Activated naive CD8-positive, alpha-beta T cell treated with anti-CD3 and anti-CD28 coated beads, Interleukin-2, amount 50 U/mL, for 16 hours (primary cell): ENCODE results near the gene GPR162.

Source experiments
- DNase-seq: peaks from one replicate; pipeline ENCODE4 v3.0.0-alpha.2; 2020; ENCODE audit warnings: low read depth, low spot score

Gene GPR162

GRCh38 chr12:6786416-6787094 is 35.1 kb upstream of the GPR162 start:
- no peak for DNase-seq

- DNase-seq: no peak
Measured at GRCh38 chr12:6787309-6787708, 34.3 kb upstream of the GPR162 start.

DNA sequence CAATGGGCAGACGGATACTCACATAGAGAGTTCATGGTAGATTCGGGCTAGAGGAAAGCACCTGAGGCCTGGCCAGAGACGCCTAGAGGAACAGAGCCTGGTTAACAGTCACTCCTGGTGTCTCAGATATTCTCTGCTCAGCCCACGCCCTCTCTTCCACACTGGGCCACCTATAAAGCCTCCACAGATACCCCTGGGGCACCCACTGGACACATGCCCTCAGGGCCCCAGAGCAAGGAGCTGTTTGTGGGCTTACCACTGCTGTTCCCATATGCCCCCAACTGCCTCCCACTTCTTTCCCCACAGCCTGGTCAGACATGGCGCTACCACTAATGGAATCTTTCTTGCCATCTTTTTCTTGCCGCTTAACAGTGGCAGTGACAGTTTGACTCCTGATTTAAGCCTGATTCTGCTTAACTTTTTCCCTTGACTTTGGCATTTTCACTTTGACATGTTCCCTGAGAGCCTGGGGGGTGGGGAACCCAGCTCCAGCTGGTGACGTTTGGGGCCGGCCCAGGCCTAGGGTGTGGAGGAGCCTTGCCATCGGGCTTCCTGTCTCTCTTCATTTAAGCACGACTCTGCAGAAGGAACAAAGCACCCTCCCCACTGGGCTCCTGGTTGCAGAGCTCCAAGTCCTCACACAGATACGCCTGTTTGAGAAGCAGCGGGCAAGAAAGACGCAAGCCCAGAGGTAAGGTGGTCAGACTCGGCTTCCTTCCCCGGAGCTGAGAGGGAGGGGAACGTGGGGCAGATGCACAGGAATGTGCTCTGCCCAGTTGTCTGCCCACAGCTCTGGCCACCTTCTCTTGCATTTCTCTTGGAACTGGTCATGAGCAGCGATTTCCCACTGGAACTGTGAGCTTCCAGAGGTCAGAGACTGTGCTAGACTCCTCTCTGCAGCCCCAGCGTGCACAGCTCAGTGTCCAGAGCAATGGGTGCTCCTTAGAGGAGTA is 32.4 kb upstream of the GPR162 start, which contains the start of gene CD4:
TSS of gene CD4 (plus strand) at position 557 of the 953 bp plus-strand sequence. CDS start 10,611 bp downstream, outside the sequence.
- no peak for DNase-seq

DNA sequence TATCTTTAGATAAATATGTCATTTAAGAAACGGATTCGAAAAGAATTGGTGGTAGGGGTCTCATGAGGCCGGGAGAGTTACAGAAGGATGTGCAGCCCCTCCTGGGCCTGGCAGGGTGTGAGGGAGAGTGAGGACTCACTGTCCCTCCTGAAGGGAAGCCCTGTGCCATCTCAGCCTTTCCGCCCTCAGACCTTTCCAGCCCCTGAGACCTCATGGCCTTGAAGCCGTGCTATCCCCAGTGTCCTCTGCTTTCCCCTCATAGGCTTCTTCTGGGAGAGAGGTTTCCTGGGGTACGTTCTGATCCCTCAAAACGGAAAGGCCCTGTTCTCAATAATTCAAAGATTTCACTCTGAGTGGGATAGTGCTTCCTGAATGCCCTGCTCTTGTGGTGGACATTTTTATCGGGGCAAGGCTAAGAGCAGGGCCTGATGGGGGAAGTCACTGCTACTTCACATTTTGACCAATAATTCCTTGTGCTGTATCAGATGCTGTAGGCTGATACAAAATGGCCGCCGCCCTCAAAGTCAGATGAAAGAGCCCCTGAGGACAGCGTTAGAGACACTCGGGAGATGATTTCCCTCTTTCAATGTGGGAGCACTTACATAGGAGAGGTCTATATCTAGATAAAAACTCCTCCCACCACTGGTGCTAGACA is 31.0 kb upstream of the GPR162 start:
- no peak for DNase-seq

DNA sequence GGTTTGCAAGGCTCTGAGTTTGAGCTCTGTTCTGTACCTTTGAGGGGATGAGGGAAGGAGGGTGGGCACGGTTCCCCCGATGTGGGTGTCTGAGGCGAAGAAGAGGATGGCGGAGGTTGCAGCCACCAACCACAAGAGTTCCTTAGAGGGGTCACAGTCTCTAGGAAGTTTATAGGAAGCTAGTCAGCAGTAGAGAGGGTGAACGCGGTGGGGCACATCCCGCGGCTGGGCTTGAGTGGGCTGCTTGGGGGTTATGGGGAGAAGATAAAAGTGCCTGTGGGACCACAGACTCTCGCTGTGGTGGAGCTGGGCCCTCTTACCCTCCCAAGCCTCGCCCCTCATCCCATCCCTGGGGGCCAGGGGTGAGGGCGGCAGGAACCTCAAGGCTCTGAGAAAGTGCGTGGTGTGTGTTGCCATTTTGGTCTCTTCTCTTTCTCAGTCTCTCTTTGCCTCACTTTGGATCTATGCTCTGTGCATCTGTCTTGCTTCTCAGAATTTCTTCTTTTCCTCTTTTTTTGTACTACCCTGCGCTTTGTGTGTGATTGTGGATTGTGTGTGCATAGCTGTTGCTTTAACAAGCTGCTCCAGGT is 29.6 kb upstream of the GPR162 start:
- DNase-seq: no peak

DNA sequence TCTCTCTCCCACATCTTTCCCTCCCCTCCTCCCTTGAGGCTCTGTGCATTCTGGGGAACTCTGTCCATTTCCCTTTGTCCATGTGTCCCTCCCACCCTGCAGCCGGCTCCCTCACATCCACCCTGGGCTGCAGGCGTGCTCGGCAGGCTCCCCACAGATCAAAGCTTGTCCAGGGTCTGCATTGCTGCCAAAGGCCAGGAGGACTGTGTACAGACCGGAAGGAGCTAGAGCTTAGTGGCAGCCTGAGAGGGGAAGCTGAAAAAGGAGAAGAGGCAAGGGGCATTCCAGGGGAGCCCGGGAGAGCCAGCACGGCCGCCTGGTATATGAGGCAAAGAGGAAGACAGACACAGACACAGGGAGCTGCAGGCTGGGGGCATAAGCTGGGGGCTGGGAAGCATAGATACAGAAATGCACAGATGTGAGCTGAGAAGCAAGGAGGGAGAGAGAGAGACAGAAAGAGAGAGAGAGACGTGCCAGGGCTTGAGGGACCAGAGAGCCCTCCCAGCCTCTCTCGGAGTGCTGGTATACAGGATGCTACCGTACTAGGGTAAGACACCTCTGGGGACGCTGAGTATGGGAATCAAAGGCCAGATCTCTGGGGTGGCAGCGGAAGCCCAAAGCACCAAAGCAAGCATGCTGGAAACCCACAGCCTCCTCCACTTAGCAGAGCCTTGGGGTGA is 29.0 kb upstream of the GPR162 start:
- DNase-seq: no peak

DNA sequence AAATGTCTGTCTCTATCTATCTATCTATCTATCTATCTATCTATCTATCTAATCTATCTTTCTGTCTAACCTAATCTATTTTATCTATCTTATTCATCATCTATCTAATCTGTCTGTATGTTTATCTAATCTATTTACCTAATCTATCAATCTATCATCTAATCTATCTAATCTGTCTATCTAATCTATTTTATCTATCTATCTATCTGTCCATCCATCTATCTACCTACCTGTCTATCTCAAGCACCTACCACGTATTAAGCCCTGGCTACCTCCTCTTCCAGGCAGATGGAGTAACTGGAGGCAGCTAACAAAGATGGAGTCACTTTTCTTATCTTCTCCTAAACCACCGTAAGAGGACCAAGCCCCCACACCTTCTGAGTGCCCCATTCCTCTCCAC is 26.5 kb upstream of the GPR162 start:
- no peak for DNase-seq

DNA sequence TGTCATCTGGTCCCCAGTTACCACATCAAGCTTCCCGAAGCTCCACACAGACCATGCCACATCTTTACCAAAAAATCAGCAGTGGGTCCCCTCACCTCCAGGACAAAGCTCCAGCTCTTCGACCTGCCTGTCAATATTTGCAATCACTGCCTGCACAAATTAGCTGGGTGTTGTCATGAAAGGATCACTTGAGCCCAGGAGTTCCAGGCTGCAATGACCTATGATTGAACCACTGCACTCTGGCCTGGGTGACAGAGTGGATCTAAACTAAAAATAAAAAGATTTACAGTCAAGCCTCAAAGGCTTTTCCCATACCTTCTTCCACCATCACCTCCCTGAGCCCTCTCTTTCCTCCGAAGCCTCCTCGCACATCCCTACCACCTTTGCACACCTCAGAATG is 25.0 kb upstream of the GPR162 start:
- DNase-seq: no peak

- no peak for DNase-seq
Measured at GRCh38 chr12:6799147-6799546, 22.5 kb upstream of the GPR162 start.

GRCh38 chr12:6807170-6807569 is 14.5 kb upstream of the GPR162 start:
- no peak for DNase-seq

DNA sequence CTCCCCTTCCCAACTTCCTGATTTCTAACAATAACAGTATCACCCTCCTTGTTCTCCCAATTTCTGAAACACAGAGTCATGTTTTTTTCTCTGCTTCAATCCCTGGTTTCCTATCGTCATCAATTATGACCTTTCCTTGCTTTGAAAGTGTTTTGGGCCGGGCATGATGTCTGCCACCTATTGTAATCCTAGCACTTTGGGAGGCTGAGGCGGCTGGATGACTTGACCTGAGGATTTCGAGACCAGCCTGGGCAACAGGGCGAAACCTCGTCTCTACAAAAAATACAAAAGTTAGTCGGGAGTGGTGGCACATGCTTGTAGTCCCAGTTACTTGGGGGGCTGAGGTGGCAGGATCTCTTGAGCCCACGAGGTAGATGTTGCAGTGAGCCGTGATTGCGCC is 12.6 kb upstream of the GPR162 start:
- no peak for DNase-seq

- DNase-seq: no peak
Measured at GRCh38 chr12:6810758-6811157, 10.9 kb upstream of the GPR162 start.

- DNase-seq: no peak
Measured at GRCh38 chr12:6813363-6813762, 8.3 kb upstream of the GPR162 start.

DNA sequence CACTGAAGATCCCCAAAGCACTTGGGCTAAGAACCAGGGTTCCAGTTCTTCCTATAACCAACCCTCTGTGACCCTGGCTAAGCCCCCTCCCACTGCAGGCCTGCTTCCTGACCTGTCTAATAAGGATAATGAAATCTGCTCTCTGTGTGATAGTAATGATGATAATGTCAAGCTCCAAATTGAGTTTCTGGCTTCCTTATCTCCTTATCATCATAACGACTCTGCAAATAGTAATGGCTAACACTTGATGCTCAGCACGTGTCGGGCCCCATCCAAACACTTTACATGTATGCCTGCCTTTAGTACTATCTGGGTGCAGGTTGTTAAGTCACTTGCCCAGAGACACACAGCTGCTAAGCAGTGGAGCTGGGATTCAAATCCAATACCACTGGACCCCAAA is 5.0 kb upstream of the GPR162 start:
- DNase-seq: no peak

- no peak for DNase-seq
Measured at GRCh38 chr12:6817098-6817497, 4.5 kb upstream of the GPR162 start.

DNA sequence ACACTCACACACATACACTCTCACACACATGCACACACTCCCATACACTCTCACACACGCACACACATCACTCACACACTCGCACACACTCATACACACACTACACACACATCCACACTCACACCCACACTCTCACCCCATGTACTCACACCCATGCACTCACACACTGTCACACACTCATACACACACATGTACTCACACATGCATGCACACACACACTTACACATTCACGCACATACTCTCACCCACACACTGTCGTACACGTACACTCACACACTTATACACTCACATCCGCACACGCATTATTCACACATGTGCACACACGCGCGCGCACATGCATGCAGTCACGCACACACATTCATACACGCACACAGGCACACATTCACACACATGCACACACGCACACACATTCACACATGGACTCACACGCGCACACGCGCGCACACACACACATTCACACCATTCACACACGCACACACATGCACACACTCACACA is 3.9 kb upstream of the GPR162 start:
- no peak for DNase-seq

DNA sequence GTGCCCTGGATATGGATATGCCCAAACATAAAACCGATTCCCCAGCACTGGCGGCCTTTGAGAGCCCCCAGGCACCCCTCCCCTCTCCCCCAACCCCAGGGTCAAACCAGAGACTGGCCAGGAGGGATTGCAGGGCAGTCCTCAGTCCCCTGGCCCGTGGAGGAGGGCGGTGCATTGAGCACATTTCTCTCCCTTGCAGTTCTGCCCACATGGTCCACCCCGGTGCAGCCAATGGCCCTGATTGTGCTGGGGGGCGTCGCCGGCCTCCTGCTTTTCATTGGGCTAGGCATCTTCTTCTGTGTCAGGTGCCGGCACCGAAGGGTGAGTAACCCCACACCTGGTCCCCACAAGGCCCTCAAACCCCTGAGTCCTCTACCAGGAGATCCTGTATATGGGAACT is 3.4 kb upstream of the GPR162 start:
- no peak for DNase-seq

DNA sequence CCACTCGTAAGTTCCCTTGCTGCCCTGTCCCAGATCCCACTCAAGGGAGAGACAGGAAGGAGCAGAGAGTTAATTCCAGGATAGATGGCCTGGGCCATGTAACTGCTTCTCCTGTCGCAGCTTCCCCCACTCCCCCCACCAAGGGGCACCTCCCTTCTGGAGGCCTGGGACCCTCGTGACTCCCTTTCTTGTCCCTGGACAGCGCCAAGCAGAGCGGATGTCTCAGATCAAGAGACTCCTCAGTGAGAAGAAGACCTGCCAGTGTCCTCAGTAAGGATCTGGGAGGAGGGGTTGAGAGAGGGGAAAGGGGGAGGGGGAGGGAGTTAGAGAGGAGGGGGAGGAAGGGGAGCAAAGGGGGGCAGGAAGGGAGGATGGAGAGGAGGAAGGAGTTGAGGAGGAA is 3.0 kb upstream of the GPR162 start:
- no peak for DNase-seq

DNA sequence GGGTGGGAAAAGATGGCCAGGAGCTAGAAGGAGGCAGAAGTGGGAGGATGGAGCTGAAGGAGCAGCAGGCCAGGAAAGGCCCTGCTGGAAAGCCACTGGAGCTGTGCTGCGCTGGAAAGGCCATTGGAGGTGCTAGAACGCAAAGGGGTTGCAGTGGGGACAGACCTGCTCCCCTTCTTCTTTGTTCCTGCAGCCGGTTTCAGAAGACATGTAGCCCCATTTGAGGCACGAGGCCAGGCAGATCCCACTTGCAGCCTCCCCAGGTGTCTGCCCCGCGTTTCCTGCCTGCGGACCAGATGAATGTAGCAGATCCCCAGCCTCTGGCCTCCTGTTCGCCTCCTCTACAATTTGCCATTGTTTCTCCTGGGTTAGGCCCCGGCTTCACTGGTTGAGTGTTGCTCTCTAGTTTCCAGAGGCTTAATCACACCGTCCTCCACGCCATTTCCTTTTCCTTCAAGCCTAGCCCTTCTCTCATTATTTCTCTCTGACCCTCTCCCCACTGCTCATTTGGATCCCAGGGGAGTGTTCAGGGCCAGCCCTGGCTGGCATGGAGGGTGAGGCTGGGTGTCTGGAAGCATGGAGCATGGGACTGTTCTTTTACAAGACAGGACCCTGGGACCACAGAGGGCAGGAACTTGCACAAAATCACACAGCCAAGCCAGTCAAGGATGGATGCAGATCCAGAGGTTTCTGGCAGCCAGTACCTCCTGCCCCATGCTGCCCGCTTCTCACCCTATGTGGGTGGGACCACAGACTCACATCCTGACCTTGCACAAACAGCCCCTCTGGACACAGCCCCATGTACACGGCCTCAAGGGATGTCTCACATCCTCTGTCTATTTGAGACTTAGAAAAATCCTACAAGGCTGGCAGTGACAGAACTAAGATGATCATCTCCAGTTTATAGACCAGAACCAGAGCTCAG is 2.3 kb upstream of the GPR162 start:
- DNase-seq: no peak

DNA sequence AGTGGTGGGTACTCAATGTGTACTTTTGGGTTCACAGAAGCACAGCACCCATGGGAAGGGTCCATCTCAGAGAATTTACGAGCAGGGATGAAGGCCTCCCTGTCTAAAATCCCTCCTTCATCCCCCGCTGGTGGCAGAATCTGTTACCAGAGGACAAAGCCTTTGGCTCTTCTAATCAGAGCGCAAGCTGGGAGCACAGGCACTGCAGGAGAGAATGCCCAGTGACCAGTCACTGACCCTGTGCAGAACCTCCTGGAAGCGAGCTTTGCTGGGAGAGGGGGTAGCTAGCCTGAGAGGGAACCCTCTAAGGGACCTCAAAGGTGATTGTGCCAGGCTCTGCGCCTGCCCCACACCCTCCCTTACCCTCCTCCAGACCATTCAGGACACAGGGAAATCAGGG is 1.5 kb upstream of the GPR162 start:
- no peak for DNase-seq
